Gastroesophageal sphincter (tissue), 3 donors: ENCODE data around the gene CDK14.

ENCODE experiments used
- CTCF ChIP-seq, 4 experiments: fragments of 200-600 bp in 2 of 4; fragments of 450-650 bp in 2 of 4; sonication (generic) in 1 of 4; IDR thresholded peaks; one replicate each; pipeline ENCODE4 v1.5.1; 2017 to 2019; ENCODE audit warnings: antibody characterized with exemption in 4 of 4, mild to moderate bottlenecking in 2 of 4, moderate library complexity in 2 of 4
- EP300 ChIP-seq: sonication (generic); formaldehyde crosslinking; IDR thresholded peaks from one replicate; pipeline ENCODE4 v1.6.1; 2017; ENCODE audit warnings: antibody characterized with exemption, mild to moderate bottlenecking
- POLR2A ChIP-seq, 2 donors: fragments of 450-650 bp; IDR thresholded peaks; one replicate each; pipeline ENCODE4 v1.6.1; 2017; ENCODE audit warnings: antibody characterized with exemption in 2 of 2, mild to moderate bottlenecking in 2 of 2, moderate library complexity in 1 of 2
- POLR2AphosphoS5 ChIP-seq: sonication (generic); formaldehyde crosslinking; IDR thresholded peaks from one replicate; pipeline ENCODE4 v1.6.1; 2017; ENCODE audit warnings: antibody characterized with exemption

- TF ChIP-seq CTCF (IDR thresholded peaks at IDR 0.05) (no peak), POLR2A (IDR thresholded peaks at IDR 0.05) (no peak), POLR2AphosphoS5 (no peak), EP300 (no peak)
Observed at GRCh38 chr7:90788052-90788451, 191.9 kb downstream of the CDK14 start.
